GM21723 (cell line): ENCODE results near the gene APRT.

Source experiments
- ATAC-seq: cut with Tn5 transposase; IDR thresholded peaks from one replicate; pipeline ENCODE4 v1.9.1; 2021; ENCODE audit warnings: mild to moderate bottlenecking, moderate library complexity; ENCODE audit not compliant: unreplicated experiment

The APRT gene

GRCh38 chr16:88760424-88761142 is 51.1 kb downstream of the APRT start:
- ATAC-seq = no peak

- no peak for ATAC-seq
These were observed 51.8 kb downstream of the APRT start for GRCh38 chr16:88759976-88760350.
